Progenitor cell of endocrine pancreas (in vitro differentiated cells): ENCODE data around the gene CXCL3. TPM values are rescaled to one million over a fixed set of nuclear protein-coding genes. Genes with fewer than 3 reads are reported as not detected.

Source experiments
- DNase-seq: peaks from one replicate; pipeline ENCODE4 v3.0.0; 2021; ENCODE audit warnings: low spot score; ENCODE audit not compliant: unreplicated experiment
- H3K27ac Mint-ChIP-seq: 2 replicates; pipeline ENCODE4 v1.8.0; 2021; ENCODE audit warnings: mild to moderate bottlenecking, moderate library complexity, mixed read lengths
- H3K27me3 Mint-ChIP-seq: 2 replicates; pipeline ENCODE4 v1.8.0; 2021; ENCODE audit warnings: mixed read lengths
- H3K36me3 Mint-ChIP-seq: 2 replicates; pipeline ENCODE4 v1.8.0; 2022; ENCODE audit warnings: mixed read lengths; ENCODE audit not compliant: insufficient read depth
- H3K4me1 Mint-ChIP-seq: 2 replicates; pipeline ENCODE4 v1.8.0; 2021; ENCODE audit warnings: low read depth, mixed read lengths
- H3K4me3 Mint-ChIP-seq: 2 replicates; pipeline ENCODE4 v1.8.0; 2021; ENCODE audit warnings: low read depth, mild to moderate bottlenecking, moderate library complexity, mixed read lengths
- H3K9me3 Mint-ChIP-seq: 2 replicates; pipeline ENCODE4 v1.8.0; 2021; ENCODE audit warnings: low read depth, mixed read lengths
- total RNA-seq: library from RNA; stranded (reverse); gene quantifications from 2 replicates; pipeline ENCODE4 v1.2.1, GENCODE V29; 2021
- TF ChIP-seq, protein P1 (sequence below): fragments of 200-600 bp; sonication (generic); IDR thresholded peaks from one replicate; pipeline ENCODE4 v1.5.0; 2021; ENCODE audit warnings: antibody characterized with exemption, mild to moderate bottlenecking; ENCODE audit not compliant: unreplicated experiment

CXCL3 gene
- total RNA-seq, 1 donor from 2014 or later, result 1.7 TPM

GRCh38 chr4:74018116-74018515, 20.4 kb downstream of the CXCL3 start:
- Mint-ChIP-seq H3K27me3 (peaks cover 6% of the 10 kb centered on the region), H3K4me3 (no peak overlapping the region), H3K36me3 (no peaks in the 10 kb centered on the region), H3K4me1 (no peaks in the 10 kb centered on the region), H3K9me3 (no peaks in the 10 kb centered on the region), H3K27ac (no peak overlapping the region)
- no peak for DNase-seq
- TF ChIP-seq, protein P1, sequence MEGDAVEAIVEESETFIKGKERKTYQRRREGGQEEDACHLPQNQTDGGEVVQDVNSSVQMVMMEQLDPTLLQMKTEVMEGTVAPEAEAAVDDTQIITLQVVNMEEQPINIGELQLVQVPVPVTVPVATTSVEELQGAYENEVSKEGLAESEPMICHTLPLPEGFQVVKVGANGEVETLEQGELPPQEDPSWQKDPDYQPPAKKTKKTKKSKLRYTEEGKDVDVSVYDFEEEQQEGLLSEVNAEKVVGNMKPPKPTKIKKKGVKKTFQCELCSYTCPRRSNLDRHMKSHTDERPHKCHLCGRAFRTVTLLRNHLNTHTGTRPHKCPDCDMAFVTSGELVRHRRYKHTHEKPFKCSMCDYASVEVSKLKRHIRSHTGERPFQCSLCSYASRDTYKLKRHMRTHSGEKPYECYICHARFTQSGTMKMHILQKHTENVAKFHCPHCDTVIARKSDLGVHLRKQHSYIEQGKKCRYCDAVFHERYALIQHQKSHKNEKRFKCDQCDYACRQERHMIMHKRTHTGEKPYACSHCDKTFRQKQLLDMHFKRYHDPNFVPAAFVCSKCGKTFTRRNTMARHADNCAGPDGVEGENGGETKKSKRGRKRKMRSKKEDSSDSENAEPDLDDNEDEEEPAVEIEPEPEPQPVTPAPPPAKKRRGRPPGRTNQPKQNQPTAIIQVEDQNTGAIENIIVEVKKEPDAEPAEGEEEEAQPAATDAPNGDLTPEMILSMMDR, result no peak

- H3K4me3 Mint-ChIP-seq, result no peak overlapping the region
- H3K27me3 Mint-ChIP-seq, result peaks cover 6% of the 10 kb centered on the region
- H3K36me3 Mint-ChIP-seq, result no peaks in the 10 kb centered on the region
- DNase-seq, result no peak
- H3K27ac Mint-ChIP-seq, result no peak overlapping the region
- TF ChIP-seq, protein P1, result no peak
- no peaks in the 10 kb centered on the region for H3K9me3 Mint-ChIP-seq
- H3K4me1 Mint-ChIP-seq, result no peaks in the 10 kb centered on the region
These were observed 22.4 kb downstream of the CXCL3 start for GRCh38 chr4:74016068-74016467.

DNA sequence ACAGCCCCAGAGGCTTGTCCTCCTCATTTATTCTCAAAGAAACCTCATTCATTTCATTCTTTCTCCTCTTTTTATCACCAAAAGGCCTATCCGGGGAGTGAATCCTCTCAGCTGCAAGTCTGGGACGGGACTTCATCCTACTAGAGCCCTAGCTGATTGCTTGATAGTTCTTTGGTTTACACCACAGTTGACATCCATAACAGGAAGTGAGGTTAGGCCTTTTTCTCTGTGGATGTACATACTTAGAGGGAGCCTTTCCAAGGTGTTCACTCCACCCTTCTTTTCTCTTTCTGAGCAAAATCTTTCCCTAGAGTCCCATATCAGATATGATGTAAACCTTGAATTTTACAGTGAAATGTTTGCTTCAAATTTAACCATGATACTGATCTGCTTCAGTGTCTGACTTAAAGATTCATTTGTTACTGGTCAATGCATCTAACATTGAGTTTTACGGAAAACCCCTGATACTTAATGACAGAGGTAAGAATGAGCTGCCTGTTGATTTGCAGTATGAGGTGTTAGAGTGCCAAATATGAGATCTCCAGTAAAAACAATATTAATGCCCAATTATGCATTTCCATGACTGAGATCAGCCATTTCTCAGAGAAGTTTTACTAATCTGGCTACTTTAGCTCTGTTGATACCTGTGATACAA, 23.2 kb downstream of the CXCL3 start:
- no peaks in the 10 kb centered on the region for H3K9me3 Mint-ChIP-seq
- H3K4me1 Mint-ChIP-seq, result no peaks in the 10 kb centered on the region
- no peak for DNase-seq
- H3K27me3 Mint-ChIP-seq, result peaks cover 6% of the 10 kb centered on the region
- no peak overlapping the region for H3K27ac Mint-ChIP-seq
- TF ChIP-seq, protein P1, result no peak
- no peak overlapping the region for H3K4me3 Mint-ChIP-seq
- no peaks in the 10 kb centered on the region for H3K36me3 Mint-ChIP-seq

- TF ChIP-seq, protein P1, result no peak
- no peak overlapping the region for H3K4me3 Mint-ChIP-seq
- H3K36me3 Mint-ChIP-seq, result no peaks in the 10 kb centered on the region
- no peaks in the 10 kb centered on the region for H3K9me3 Mint-ChIP-seq
- no peak overlapping the region for H3K27ac Mint-ChIP-seq
- H3K27me3 Mint-ChIP-seq, result peaks cover 6% of the 10 kb centered on the region
- DNase-seq, result no peak
- H3K4me1 Mint-ChIP-seq, result no peaks in the 10 kb centered on the region
These were observed 24.2 kb downstream of the CXCL3 start for GRCh38 chr4:74014332-74014731.

DNA sequence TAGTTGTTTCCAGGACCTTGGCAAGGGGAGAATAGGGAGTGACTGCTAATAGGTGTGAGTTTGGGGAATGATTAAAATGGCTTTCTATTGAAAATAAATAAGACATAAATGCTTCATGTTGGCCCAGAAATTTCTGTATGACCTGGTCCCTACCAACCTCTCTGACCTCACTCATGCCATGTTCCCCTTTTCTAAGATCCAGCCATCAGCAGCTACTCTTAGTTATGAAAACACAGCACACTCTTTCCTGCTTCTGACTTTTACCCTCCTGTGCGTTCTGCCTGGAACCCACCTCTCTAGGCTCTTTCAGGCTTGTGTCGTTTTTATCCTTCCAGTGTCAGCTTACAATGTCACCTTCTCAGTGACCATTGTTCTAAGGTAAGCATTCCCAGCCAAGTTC, 25.2 kb downstream of the CXCL3 start:
- H3K27ac Mint-ChIP-seq, result no peak overlapping the region

More for the DNA sequence above, 25.2 kb downstream of the CXCL3 start:
- Mint-ChIP-seq H3K27me3 (peaks cover 6% of the 10 kb centered on the region), H3K36me3 (no peaks in the 10 kb centered on the region), H3K9me3 (no peaks in the 10 kb centered on the region), H3K4me3 (no peak overlapping the region), H3K4me1 (no peaks in the 10 kb centered on the region)
- no peak for DNase-seq
- TF ChIP-seq, protein P1, result no peak
